SK-N-SH (cell line): ENCODE data around the gene CHPF. TPM values are rescaled to one million over a fixed set of nuclear protein-coding genes. Genes with fewer than 3 reads are reported as not detected.

Source experiments
- CTCF ChIA-PET: fragments of 300-600, 350-600 bp; formaldehyde crosslinking; extraction: SDS; loops from one replicate; lab custom pipeline; 2021; lab: Yijun Ruan, JAX
- POLR2A ChIA-PET: fragments of 350-600 bp; sonication (Branson Sonifier 250); formaldehyde crosslinking; extraction: SDS; loops from one replicate; lab custom pipeline; 2020; ENCODE audit warnings: antibody characterized with exemption, inconsistent platforms; lab: Yijun Ruan, JAX
- DNase-seq: peaks from one replicate; pipeline ENCODE4 v3.0.0; 2012
- H2AFZ ChIP-seq: fragments of 200-600 bp; sonication (generic); 2 replicates; pipeline ENCODE4 v1.8.1; 2016; ENCODE audit warnings: antibody characterized with exemption, mild to moderate bottlenecking, low read depth
- H3F3A ChIP-seq: fragments of 200-600 bp; sonication (generic); replicated peaks from 2 replicates; pipeline ENCODE3; 2016; ENCODE audit warnings: antibody characterized with exemption, mild to moderate bottlenecking; ENCODE audit not compliant: insufficient read depth
- H3K27ac ChIP-seq, 2 experiments: fragments of 200-500 bp in 1 of 2; fragments of 200-600 bp in 1 of 2; sonication (Bioruptor generic) in 1 of 2; sonication (generic), shearing (Covaris generic) in 1 of 2; 2 replicates each; pipeline versions ENCODE4 v1.5.1 to v1.6.1; 2014 to 2016; ENCODE audit warnings: low read depth in 2 of 2, inconsistent platforms in 1 of 2, low read length in 1 of 2, mild to moderate bottlenecking in 1 of 2, mixed read lengths in 1 of 2
- H3K27me3 ChIP-seq: fragments of 200-600 bp; sonication (generic), shearing (Covaris generic); 2 replicates; pipeline ENCODE4 v1.6.1; 2016; ENCODE audit warnings: mixed run types; ENCODE audit not compliant: insufficient read depth
- H3K36me3 ChIP-seq, 2 experiments: fragments of 200-500 bp in 1 of 2; fragments of 200-600 bp in 1 of 2; sonication (Bioruptor generic) in 1 of 2; sonication (generic) in 1 of 2; replicated peaks in 1 of 2; 2 replicates each; pipeline versions ENCODE3 to v1.5.1; 2014 to 2016; ENCODE audit warnings: low read length in 1 of 2, mild to moderate bottlenecking in 1 of 2; ENCODE audit not compliant: insufficient read depth in 2 of 2, control insufficient read depth in 1 of 2
- H3K4me1 ChIP-seq, 2 experiments: fragments of 200-500 bp in 1 of 2; fragments of 200-600 bp in 1 of 2; sonication (Bioruptor generic) in 1 of 2; sonication (generic), shearing (Covaris generic) in 1 of 2; 2 replicates each; pipeline versions ENCODE4 v1.5.1 to v1.6.1; 2014 to 2016; ENCODE audit warnings: low read depth in 1 of 2, low read length in 1 of 2, mixed run types in 1 of 2; ENCODE audit not compliant: insufficient read depth in 2 of 2, control insufficient read depth in 1 of 2
- H3K4me2 ChIP-seq: fragments of 200-600 bp; sonication (generic), shearing (Covaris generic); 2 replicates; pipeline ENCODE4 v1.6.1; 2017; ENCODE audit warnings: mixed run types
- H3K4me3 ChIP-seq, 2 experiments: fragments of 200-500 bp in 1 of 2; fragments of 200-600 bp in 1 of 2; sonication (Bioruptor generic) in 1 of 2; sonication (generic), shearing (Covaris generic) in 1 of 2; 2 replicates each; pipeline versions ENCODE4 v1.5.1 to v1.8.1; 2014 to 2016; ENCODE audit warnings: low read depth in 2 of 2, inconsistent platforms in 1 of 2, low read length in 1 of 2, mild to moderate bottlenecking in 1 of 2, mixed read lengths in 1 of 2, moderate library complexity in 1 of 2
- H3K79me2 ChIP-seq: fragments of 200-600 bp; sonication (generic); 2 replicates; pipeline ENCODE4 v1.8.1; 2017; ENCODE audit warnings: mild to moderate bottlenecking; ENCODE audit not compliant: insufficient read depth
- H3K9ac ChIP-seq: fragments of 200-600 bp; sonication (generic); 2 replicates; pipeline ENCODE4 v1.6.1; 2017; ENCODE audit warnings: mixed run types
- H3K9me2 ChIP-seq: fragments of 200-600 bp; sonication (generic); 2 replicates; pipeline ENCODE4 v1.6.1; 2017; ENCODE audit warnings: mixed run types
- H3K9me3 ChIP-seq: fragments of 200-600 bp; sonication (generic); 2 replicates; pipeline ENCODE4 v1.6.1; 2017; ENCODE audit warnings: mixed run types, mild to moderate bottlenecking, moderate library complexity
- H4K20me1 ChIP-seq: fragments of 200-600 bp; sonication (generic); 2 replicates; pipeline ENCODE4 v1.6.1; 2017; ENCODE audit warnings: mild to moderate bottlenecking, mixed run types; ENCODE audit not compliant: insufficient read depth
- CHD2 ChIP-seq: fragments of 150-350 bp; IDR thresholded peaks from 2 replicates; pipeline ENCODE4 v1.6.1; 2018; ENCODE audit warnings: low read length; ENCODE audit not compliant: partially characterized antibody
- EP300 ChIP-seq, 2 experiments: IDR thresholded peaks; 2 replicates each; pipeline versions ENCODE4 v1.4.0 to v1.6.1; 2012; ENCODE audit warnings: borderline replicate concordance in 1 of 2, low read depth in 1 of 2, low read length in 1 of 2
- FOSL2 ChIP-seq: IDR thresholded peaks from 2 replicates; pipeline ENCODE4 v1.4.0; 2012; ENCODE audit warnings: low read depth, mild to moderate bottlenecking, moderate library complexity, borderline replicate concordance
- FOXJ3 ChIP-seq: sonication (generic); formaldehyde crosslinking; IDR thresholded peaks from 2 replicates; pipeline ENCODE4 v1.5.1; 2020; ENCODE audit warnings: mild to moderate bottlenecking, missing genetic modification reagents
- FOXM1 ChIP-seq: IDR thresholded peaks from 2 replicates; pipeline ENCODE4 v1.4.0; 2012; ENCODE audit warnings: low read depth, mild to moderate bottlenecking
- GATA2 ChIP-seq: sonication (generic); formaldehyde crosslinking; IDR thresholded peaks from 2 replicates; pipeline ENCODE4 v1.5.0; 2020; ENCODE audit warnings: mild to moderate bottlenecking, missing genetic modification reagents
- MXI1 ChIP-seq: IDR thresholded peaks from 2 replicates; pipeline ENCODE4 v1.6.1; 2012; ENCODE audit warnings: mild to moderate bottlenecking, low read depth, low read length, improper control_type of control experiment
- NRF1 ChIP-seq: IDR thresholded peaks from 2 replicates; pipeline ENCODE4 v1.6.1; 2012; ENCODE audit warnings: low read depth, mild to moderate bottlenecking, low read length
- RAD21 ChIP-seq: IDR thresholded peaks from 2 replicates; pipeline ENCODE4 v1.6.1; 2012; ENCODE audit warnings: mild to moderate bottlenecking, low read length
- RCOR1 ChIP-seq: fragments of 150-350 bp; IDR thresholded peaks from 2 replicates; pipeline ENCODE4 v1.6.1; 2017; ENCODE audit warnings: antibody characterized with exemption, low read length
- RFX5 ChIP-seq: IDR thresholded peaks from 2 replicates; pipeline ENCODE4 v1.6.1; 2012; ENCODE audit warnings: mild to moderate bottlenecking, improper control_type of control experiment, low read length
- SIN3A ChIP-seq: IDR thresholded peaks from 2 replicates; pipeline ENCODE4 v1.6.1; 2012; ENCODE audit warnings: low read depth, mild to moderate bottlenecking, low read length, moderate library complexity, borderline replicate concordance
- WGBS: methylation state at CpG from one replicate; pipeline ENCODE4 v1.1.6; 2017; ENCODE audit warnings: low lambda C conversion rate; 5-methylcytosine and 5-hydroxymethylcytosine counted together
- polyA plus RNA-seq, 3 experiments: library from polyadenylated mRNA; depleted of rRNA; stranded (reverse); fragments of >200 nt; gene quantifications; 2 replicates each; pipeline ENCODE4 v1.2.3, GENCODE V29; 2012
- TF ChIP-seq, protein P1 (sequence below): fragments of 150-350 bp; IDR thresholded peaks from 2 replicates; pipeline ENCODE4 v1.6.1; 2017; ENCODE audit warnings: antibody characterized with exemption, low read length, low read depth, borderline replicate concordance
- TF ChIP-seq, protein P2 (sequence below): IDR thresholded peaks from 2 replicates; pipeline ENCODE4 v1.4.0; 2012; ENCODE audit warnings: low read depth, borderline replicate concordance
- TF ChIP-seq, protein P3 (sequence below): fragments of 200-600 bp; sonication (generic); IDR thresholded peaks from 2 replicates; pipeline ENCODE4 v1.6.1; 2017; ENCODE audit warnings: antibody characterized with exemption, mild to moderate bottlenecking, moderate library complexity
- TF ChIP-seq, protein P4 (sequence below): fragments of 150-350 bp; IDR thresholded peaks from 2 replicates; pipeline ENCODE4 v1.6.1; 2016; ENCODE audit warnings: mild to moderate bottlenecking, low read depth, low read length
- TF ChIP-seq, protein P5 (sequence below): IDR thresholded peaks from 2 replicates; pipeline ENCODE4 v1.4.0; 2012; ENCODE audit warnings: low read depth

The CHPF gene
- polyA plus RNA-seq, 1 of the 3 experiments (the other 2 are of a cell fraction), result 141 TPM

DNA sequence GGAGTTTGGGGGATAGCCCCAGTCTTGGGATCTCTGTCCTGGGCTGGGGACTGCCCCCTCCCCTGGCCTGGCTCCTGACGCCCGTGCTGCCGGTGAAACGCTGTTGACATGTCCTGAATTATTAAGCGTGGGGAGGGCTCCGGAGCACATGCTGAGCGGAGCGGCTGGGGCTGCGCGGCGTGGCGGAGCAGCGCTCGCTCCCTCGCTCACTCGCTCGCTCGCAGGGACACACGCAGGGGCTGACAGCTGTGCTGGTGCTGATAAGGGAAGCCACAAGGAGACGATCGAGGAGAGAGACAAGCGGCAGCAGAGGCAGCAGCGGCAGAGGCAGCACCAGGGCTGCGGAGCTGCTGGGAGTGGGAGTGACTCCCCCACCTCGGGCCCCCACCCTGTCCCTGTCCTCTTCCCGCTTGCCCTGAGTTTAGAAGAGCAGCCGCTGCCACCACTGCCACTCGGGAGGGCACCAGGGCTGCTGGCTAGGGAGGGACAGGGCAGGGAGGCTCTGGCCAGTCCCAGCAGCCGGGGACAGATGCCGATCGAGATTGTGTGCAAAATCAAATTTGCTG lies 29.3 kb downstream of the CHPF start, which contains the start of gene ASIC4:
TSS of gene ASIC4 (plus strand) at position 287 of the 566 bp plus-strand sequence. CDS start at position 530, 243 bp downstream.
- Histone ChIP-seq H3K4me3 (peak within 1 kb of the TSS in 1 of 2 experiments; percentile 29; a peak in 1 of 4 replicates), H3F3A (no peaks in the 10 kb centered on the region), H3K36me3 (no peaks in the 10 kb centered on the region), H3K9ac (no peak within 1 kb of the TSS), H3K27me3 (peaks cover 33% of the 10 kb centered on the region), H3K9me3 (no peaks in the 10 kb centered on the region), H4K20me1 (no peaks in the 10 kb centered on the region), H3K4me2 (peak within 1 kb of the TSS; percentile 70), H3K27ac (peak within 1 kb of the TSS in 1 of 2 experiments; percentile 96; a peak in 2 of 4 replicates), H3K9me2 (no peaks in the 10 kb centered on the region), H2AFZ (no peak within 1 kb of the TSS), H3K79me2 (no peaks in the 10 kb centered on the region), H3K4me1 (peaks cover 0 to 94% of the 10 kb centered on the region in 2 experiments; a peak in 2 of 4 replicates)
- ChIA-PET CTCF (interaction anchor here (2.1 to 62.1 kb wide), 4 partner anchors 1 to 112 kb away, joined by 6 to 2824 read pairs (median 1418); partner anchors contain the start of genes ASIC4, CHPF, GMPPA and TMEM198), POLR2A (interaction anchor here (1.0 to 13.5 kb wide), 5 partner anchors 12 to 53 kb away, joined by 3 to 210 read pairs (median 5); partner anchors contain the start of gene GMPPA)
- 14% methylated on average over 23 of the region's 31 CpGs for WGBS
- no peak for TF ChIP-seq RFX5
- no peak for TF ChIP-seq FOXM1
- TF ChIP-seq, protein P1, sequence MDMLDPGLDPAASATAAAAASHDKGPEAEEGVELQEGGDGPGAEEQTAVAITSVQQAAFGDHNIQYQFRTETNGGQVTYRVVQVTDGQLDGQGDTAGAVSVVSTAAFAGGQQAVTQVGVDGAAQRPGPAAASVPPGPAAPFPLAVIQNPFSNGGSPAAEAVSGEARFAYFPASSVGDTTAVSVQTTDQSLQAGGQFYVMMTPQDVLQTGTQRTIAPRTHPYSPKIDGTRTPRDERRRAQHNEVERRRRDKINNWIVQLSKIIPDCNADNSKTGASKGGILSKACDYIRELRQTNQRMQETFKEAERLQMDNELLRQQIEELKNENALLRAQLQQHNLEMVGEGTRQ, result no peak
- TF ChIP-seq, protein P2, sequence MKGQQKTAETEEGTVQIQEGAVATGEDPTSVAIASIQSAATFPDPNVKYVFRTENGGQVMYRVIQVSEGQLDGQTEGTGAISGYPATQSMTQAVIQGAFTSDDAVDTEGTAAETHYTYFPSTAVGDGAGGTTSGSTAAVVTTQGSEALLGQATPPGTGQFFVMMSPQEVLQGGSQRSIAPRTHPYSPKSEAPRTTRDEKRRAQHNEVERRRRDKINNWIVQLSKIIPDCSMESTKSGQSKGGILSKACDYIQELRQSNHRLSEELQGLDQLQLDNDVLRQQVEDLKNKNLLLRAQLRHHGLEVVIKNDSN, result no peak
- TF ChIP-seq GATA2 (CRISPR knock-in tag), result peak; percentile 93
- TF ChIP-seq, protein P3, sequence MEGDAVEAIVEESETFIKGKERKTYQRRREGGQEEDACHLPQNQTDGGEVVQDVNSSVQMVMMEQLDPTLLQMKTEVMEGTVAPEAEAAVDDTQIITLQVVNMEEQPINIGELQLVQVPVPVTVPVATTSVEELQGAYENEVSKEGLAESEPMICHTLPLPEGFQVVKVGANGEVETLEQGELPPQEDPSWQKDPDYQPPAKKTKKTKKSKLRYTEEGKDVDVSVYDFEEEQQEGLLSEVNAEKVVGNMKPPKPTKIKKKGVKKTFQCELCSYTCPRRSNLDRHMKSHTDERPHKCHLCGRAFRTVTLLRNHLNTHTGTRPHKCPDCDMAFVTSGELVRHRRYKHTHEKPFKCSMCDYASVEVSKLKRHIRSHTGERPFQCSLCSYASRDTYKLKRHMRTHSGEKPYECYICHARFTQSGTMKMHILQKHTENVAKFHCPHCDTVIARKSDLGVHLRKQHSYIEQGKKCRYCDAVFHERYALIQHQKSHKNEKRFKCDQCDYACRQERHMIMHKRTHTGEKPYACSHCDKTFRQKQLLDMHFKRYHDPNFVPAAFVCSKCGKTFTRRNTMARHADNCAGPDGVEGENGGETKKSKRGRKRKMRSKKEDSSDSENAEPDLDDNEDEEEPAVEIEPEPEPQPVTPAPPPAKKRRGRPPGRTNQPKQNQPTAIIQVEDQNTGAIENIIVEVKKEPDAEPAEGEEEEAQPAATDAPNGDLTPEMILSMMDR, result no peak
- no peak; the same call in 1 of the 2 replicates for TF ChIP-seq RCOR1
- TF ChIP-seq, protein P4, sequence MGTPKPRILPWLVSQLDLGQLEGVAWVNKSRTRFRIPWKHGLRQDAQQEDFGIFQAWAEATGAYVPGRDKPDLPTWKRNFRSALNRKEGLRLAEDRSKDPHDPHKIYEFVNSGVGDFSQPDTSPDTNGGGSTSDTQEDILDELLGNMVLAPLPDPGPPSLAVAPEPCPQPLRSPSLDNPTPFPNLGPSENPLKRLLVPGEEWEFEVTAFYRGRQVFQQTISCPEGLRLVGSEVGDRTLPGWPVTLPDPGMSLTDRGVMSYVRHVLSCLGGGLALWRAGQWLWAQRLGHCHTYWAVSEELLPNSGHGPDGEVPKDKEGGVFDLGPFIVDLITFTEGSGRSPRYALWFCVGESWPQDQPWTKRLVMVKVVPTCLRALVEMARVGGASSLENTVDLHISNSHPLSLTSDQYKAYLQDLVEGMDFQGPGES, result no peak
- TF ChIP-seq CHD2, result peak; percentile 56
- TF ChIP-seq FOSL2, result no peak
- TF ChIP-seq FOXJ3 (CRISPR knock-in tag), result 0 out of 2 replicates have a peak, but pooled peaks have one; percentile 60
- no peak for TF ChIP-seq NRF1
- peak; percentile 95 for TF ChIP-seq MXI1
- peak in 1 of 2 experiments; percentile 62; a peak in 2 of 4 replicates for TF ChIP-seq EP300 (IDR thresholded peaks at IDR 0.05; ENCODE audit: borderline replicate concordance in 1 of 2, low read depth in 1 of 2, low read length in 1 of 2)
- TF ChIP-seq RAD21, result 0 out of 2 replicates have a peak, but pooled peaks have one; percentile 10
- no peak for TF ChIP-seq SIN3A
- TF ChIP-seq, protein P5, sequence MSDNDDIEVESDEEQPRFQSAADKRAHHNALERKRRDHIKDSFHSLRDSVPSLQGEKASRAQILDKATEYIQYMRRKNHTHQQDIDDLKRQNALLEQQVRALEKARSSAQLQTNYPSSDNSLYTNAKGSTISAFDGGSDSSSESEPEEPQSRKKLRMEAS, result peak; percentile 31; the same call in 1 of the 2 replicates
- peak; percentile 86 for DNase-seq
